Activated naive CD4-positive, alpha-beta T cell treated with anti-CD3 and anti-CD28 coated beads, Interleukin-2, amount 50 U/mL, for 24 hours (primary cell): ENCODE data around the gene TNFRSF18.
"Not testable (repeated sequence)": the region's sequence is repeated elsewhere in the genome, so short reads cannot be mapped to it uniquely, and the experiment has no call there.

ENCODE experiments used
- H3K27ac Mint-ChIP-seq: one replicate; pipeline ENCODE4 v1.8.0; 2021; ENCODE audit warnings: mild to moderate bottlenecking, mixed read lengths
- H3K27me3 Mint-ChIP-seq: one replicate; pipeline ENCODE4 v1.8.0; 2021; ENCODE audit warnings: mixed read lengths
- H3K36me3 Mint-ChIP-seq: one replicate; pipeline ENCODE4 v1.8.0; 2021; ENCODE audit warnings: mixed read lengths
- H3K4me1 Mint-ChIP-seq: one replicate; pipeline ENCODE4 v1.8.0; 2021; ENCODE audit warnings: mixed read lengths
- H3K4me3 Mint-ChIP-seq: one replicate; pipeline ENCODE4 v1.8.0; 2021; ENCODE audit warnings: mild to moderate bottlenecking, mixed read lengths
- H3K9me3 Mint-ChIP-seq: one replicate; pipeline ENCODE4 v1.8.0; 2021; ENCODE audit warnings: mixed read lengths

TNFRSF18 gene

GRCh38 chr1:1199141-1199960 is 7.0 kb downstream of the TNFRSF18 start:
- Mint-ChIP-seq H3K9me3 (no peaks in the 10 kb centered on the region), H3K4me3 (peak overlapping the region; percentile 60), H3K27ac (peak overlapping the region; percentile 62), H3K4me1 (peaks cover 6% of the 10 kb centered on the region), H3K36me3 (peaks cover 2% of the 10 kb centered on the region), H3K27me3 (no peaks in the 10 kb centered on the region)

GRCh38 chr1:1198423-1199140 is 7.8 kb downstream of the TNFRSF18 start:
- H3K27me3 Mint-ChIP-seq = no peaks in the 10 kb centered on the region
- H3K4me1 Mint-ChIP-seq = peaks cover 6% of the 10 kb centered on the region
- no peak overlapping the region for H3K4me3 Mint-ChIP-seq
- H3K9me3 Mint-ChIP-seq = no peaks in the 10 kb centered on the region
- peaks cover 2% of the 10 kb centered on the region for H3K36me3 Mint-ChIP-seq
- peak overlapping the region; percentile 35 for H3K27ac Mint-ChIP-seq

- Mint-ChIP-seq H3K27ac (no peak overlapping the region), H3K27me3 (no peaks in the 10 kb centered on the region), H3K4me3 (no peak overlapping the region), H3K36me3 (peaks cover 2% of the 10 kb centered on the region), H3K4me1 (peaks cover 6% of the 10 kb centered on the region), H3K9me3 (no peaks in the 10 kb centered on the region)
Observed at GRCh38 chr1:1197551-1198422, 8.6 kb downstream of the TNFRSF18 start.

GRCh38 chr1:1197188-1197500 is 9.2 kb downstream of the TNFRSF18 start:
- Mint-ChIP-seq H3K36me3 (peaks cover 2% of the 10 kb centered on the region), H3K27me3 (no peaks in the 10 kb centered on the region), H3K9me3 (no peaks in the 10 kb centered on the region), H3K4me1 (peaks cover 6% of the 10 kb centered on the region), H3K4me3 (no peak overlapping the region), H3K27ac (no peak overlapping the region)

GRCh38 chr1:1196431-1197187 is 9.8 kb downstream of the TNFRSF18 start:
- Mint-ChIP-seq H3K4me3 (no peak overlapping the region), H3K27ac (peak overlapping the region; percentile 57), H3K4me1 (peaks cover 6% of the 10 kb centered on the region), H3K9me3 (no peaks in the 10 kb centered on the region), H3K36me3 (peaks cover 2% of the 10 kb centered on the region), H3K27me3 (no peaks in the 10 kb centered on the region)

- H3K27ac Mint-ChIP-seq, H3K4me1 Mint-ChIP-seq, H3K27me3 Mint-ChIP-seq, H3K36me3 Mint-ChIP-seq, H3K9me3 Mint-ChIP-seq, H3K4me3 Mint-ChIP-seq: not testable (repeated sequence)
Observed at GRCh38 chr1:1195726-1196125, 10.7 kb downstream of the TNFRSF18 start.

GRCh38 chr1:1194723-1195122 is 11.7 kb downstream of the TNFRSF18 start:
- Mint-ChIP-seq H3K4me3 (no peak overlapping the region), H3K27me3 (no peaks in the 10 kb centered on the region), H3K27ac (no peak overlapping the region), H3K4me1 (no peaks in the 10 kb centered on the region), H3K9me3 (no peaks in the 10 kb centered on the region), H3K36me3 (peaks cover 2% of the 10 kb centered on the region)

GRCh38 chr1:1191734-1192133 is 14.7 kb downstream of the TNFRSF18 start:
- H3K4me1 Mint-ChIP-seq = no peaks in the 10 kb centered on the region
- H3K27ac Mint-ChIP-seq = peak overlapping the region; percentile 71
- no peaks in the 10 kb centered on the region for H3K9me3 Mint-ChIP-seq
- H3K27me3 Mint-ChIP-seq = no peaks in the 10 kb centered on the region
- no peak overlapping the region for H3K4me3 Mint-ChIP-seq
- H3K36me3 Mint-ChIP-seq = peaks cover 2% of the 10 kb centered on the region

GRCh38 chr1:1189111-1189510 is 17.3 kb downstream of the TNFRSF18 start:
- H3K36me3 Mint-ChIP-seq = no peaks in the 10 kb centered on the region
- H3K9me3 Mint-ChIP-seq = no peaks in the 10 kb centered on the region
- no peaks in the 10 kb centered on the region for H3K27me3 Mint-ChIP-seq
- no peaks in the 10 kb centered on the region for H3K4me1 Mint-ChIP-seq
- no peak overlapping the region for H3K27ac Mint-ChIP-seq
- no peak overlapping the region for H3K4me3 Mint-ChIP-seq

GRCh38 chr1:1187938-1188337 is 18.5 kb downstream of the TNFRSF18 start:
- Mint-ChIP-seq H3K36me3 (no peaks in the 10 kb centered on the region), H3K4me1 (peaks cover 4% of the 10 kb centered on the region), H3K27me3 (peaks cover 1% of the 10 kb centered on the region), H3K27ac (no peak overlapping the region), H3K4me3 (no peak overlapping the region), H3K9me3 (no peaks in the 10 kb centered on the region)

GRCh38 chr1:1185101-1185765 is 21.2 kb downstream of the TNFRSF18 start:
- Mint-ChIP-seq H3K9me3 (no peaks in the 10 kb centered on the region), H3K27ac (no peak overlapping the region), H3K4me3 (no peak overlapping the region), H3K36me3 (no peaks in the 10 kb centered on the region), H3K27me3 (peaks cover 1% of the 10 kb centered on the region), H3K4me1 (peaks cover 4% of the 10 kb centered on the region)

- H3K27ac Mint-ChIP-seq = no peak overlapping the region
- H3K27me3 Mint-ChIP-seq = peaks cover 1% of the 10 kb centered on the region
- H3K4me3 Mint-ChIP-seq = no peak overlapping the region
- no peaks in the 10 kb centered on the region for H3K9me3 Mint-ChIP-seq
- H3K36me3 Mint-ChIP-seq = no peaks in the 10 kb centered on the region
- peaks cover 4% of the 10 kb centered on the region for H3K4me1 Mint-ChIP-seq
Observed at GRCh38 chr1:1183833-1184775, 22.3 kb downstream of the TNFRSF18 start.

GRCh38 chr1:1183221-1183747 is 23.1 kb downstream of the TNFRSF18 start:
- H3K36me3 Mint-ChIP-seq = no peaks in the 10 kb centered on the region
- H3K27ac Mint-ChIP-seq = no peak overlapping the region
- H3K4me1 Mint-ChIP-seq = peaks cover 4% of the 10 kb centered on the region
- H3K4me3 Mint-ChIP-seq = no peak overlapping the region
- peaks cover 1% of the 10 kb centered on the region for H3K27me3 Mint-ChIP-seq
- no peaks in the 10 kb centered on the region for H3K9me3 Mint-ChIP-seq
